IPS-18c (cell line): ENCODE data around the gene ZNF280D.

Source experiments
- H3K4me3 ChIP-seq: 2 replicates; pipeline ENCODE4 v1.7.0; 2013; ENCODE audit warnings: low read depth, mild to moderate bottlenecking, low read length, moderate library complexity; ENCODE audit not compliant: insufficient read depth
- H3K9me3 ChIP-seq: one replicate; pipeline ENCODE4 v1.6.1; 2013; ENCODE audit warnings: mild to moderate bottlenecking, low read length, moderate library complexity; ENCODE audit not compliant: control insufficient read depth, insufficient read depth

The ZNF280D gene

GRCh38 chr15:56675930-56676329, 57.4 kb downstream of the ZNF280D start:
- Histone ChIP-seq H3K4me3 (no peak overlapping the region), H3K9me3 (no peaks in the 10 kb centered on the region)

DNA sequence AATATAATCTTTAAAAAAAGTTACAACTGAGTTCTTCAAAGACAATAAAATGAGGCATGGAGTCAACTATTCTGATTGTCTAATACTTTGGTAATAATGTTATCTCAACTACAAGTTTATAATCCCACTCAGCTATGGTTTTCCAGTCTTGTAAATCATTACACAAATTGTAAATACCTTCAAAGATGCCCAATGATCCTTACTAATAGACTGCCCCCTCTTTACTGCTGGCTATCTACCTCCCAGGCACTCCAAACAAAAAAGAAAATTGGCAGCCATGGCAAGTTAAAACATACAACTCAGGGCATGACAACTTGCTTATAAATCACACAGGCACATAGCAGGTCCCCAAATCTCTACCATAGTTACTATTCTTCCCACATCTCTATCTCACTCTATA, 58.5 kb downstream of the ZNF280D start:
- H3K4me3 ChIP-seq, result no peak overlapping the region
- no peaks in the 10 kb centered on the region for H3K9me3 ChIP-seq

GRCh38 chr15:56672721-56673120, 60.6 kb downstream of the ZNF280D start:
- H3K9me3 ChIP-seq, result no peaks in the 10 kb centered on the region
- no peak overlapping the region for H3K4me3 ChIP-seq

DNA sequence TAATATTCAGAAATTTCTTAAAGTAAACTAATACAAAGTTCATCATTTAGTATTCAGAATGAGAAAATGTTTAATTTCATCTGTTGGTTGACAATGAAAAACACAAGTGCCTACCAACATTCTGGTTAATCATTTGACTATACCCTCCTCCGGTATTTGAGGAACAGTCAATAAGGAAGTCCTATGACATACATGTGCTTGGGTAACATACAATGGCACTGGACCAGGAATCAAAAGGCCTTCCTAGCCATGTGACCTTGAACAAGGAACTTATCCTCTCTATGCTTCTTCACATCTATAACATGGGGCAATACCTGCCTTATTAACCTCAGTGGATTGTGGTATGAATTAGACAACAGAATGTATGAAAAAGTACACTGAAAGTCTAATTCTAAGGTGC, 65.8 kb downstream of the ZNF280D start:
- no peaks in the 10 kb centered on the region for H3K9me3 ChIP-seq
- no peak overlapping the region for H3K4me3 ChIP-seq

DNA sequence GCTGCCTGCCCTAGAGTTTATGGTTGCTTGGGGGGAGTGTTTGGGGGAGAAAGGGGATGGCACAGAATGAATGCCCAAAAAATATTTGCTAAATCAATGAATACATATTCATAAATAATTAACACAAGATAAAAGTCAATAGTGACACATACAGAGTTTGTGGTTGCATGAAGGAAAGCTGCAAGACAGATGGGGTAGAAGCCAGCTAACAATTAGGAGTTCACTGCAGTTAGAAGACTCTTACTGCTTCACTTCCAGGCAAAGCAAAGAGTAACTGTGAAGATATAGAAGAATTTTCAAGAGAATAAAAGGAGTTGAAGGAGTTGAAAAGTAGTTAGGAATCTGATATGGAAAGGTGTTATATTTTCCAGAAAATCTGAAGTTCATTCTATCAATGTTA, 72.4 kb downstream of the ZNF280D start:
- Histone ChIP-seq H3K9me3 (no peaks in the 10 kb centered on the region), H3K4me3 (no peak overlapping the region)

DNA sequence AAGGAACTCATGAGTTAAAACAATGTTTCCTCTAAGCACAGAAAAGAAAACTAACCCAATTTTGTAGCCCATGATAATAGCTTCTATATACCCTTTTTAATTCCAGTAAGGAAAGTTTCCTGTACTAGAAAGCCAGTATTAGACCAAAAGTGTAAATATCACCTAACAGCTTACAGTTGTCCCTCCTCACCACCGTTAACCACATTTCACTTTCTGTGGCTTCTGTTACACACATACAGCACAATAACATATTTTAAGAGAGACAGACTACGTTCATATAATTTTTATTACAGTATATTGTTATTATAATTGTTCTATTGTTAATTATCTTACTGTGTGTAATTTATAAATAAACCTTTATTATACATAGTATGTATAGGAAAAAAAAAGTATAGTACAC, 74.1 kb downstream of the ZNF280D start:
- Histone ChIP-seq H3K9me3 (no peaks in the 10 kb centered on the region), H3K4me3 (no peak overlapping the region)

GRCh38 chr15:56654624-56655023, 78.7 kb downstream of the ZNF280D start:
- no peak overlapping the region for H3K4me3 ChIP-seq

GRCh38 chr15:56654216-56654615, 79.1 kb downstream of the ZNF280D start:
- H3K4me3 ChIP-seq, result no peak overlapping the region
- no peaks in the 10 kb centered on the region for H3K9me3 ChIP-seq

More at GRCh38 chr15:56654624-56655023, 78.7 kb downstream of the ZNF280D start:
- no peaks in the 10 kb centered on the region for H3K9me3 ChIP-seq

DNA sequence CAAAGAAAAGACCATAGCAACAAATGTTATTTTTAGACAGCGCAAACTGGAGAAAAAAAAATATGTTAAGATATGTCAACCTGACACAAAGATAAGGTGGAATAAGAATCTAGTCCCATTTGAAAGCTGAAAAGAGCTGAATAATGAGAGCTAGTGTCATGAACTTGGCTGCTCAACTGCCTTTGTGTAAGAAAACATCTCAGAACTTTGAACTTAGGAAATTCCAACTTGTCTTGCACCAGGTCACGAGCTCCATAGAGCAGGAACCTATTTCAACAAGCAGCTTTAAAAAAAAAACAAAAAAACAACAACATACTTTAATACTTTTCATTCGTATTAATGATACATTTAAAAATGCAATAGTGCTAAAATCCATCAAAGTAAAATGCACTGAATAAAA, 79.5 kb downstream of the ZNF280D start:
- Histone ChIP-seq H3K4me3 (no peak overlapping the region), H3K9me3 (no peaks in the 10 kb centered on the region)

DNA sequence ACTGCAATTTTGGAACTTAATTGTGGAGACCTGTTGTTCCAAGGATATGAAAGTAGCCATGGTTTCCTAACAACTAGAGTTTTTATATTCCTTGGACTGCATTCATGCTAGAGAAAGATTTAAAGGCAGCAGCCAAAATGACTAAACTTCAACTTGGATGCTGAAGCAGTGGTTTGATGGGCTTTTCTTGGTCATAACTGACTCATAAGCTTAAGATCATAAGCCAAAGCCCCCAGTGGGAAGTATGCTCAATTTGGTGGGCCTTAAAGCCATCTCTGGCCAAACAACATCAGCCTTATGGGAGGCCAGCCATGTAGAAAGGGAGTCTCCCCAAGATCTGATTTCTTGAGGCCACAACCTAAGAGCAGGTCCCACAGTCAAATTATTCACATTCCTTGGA, 80.2 kb downstream of the ZNF280D start:
- no peaks in the 10 kb centered on the region for H3K9me3 ChIP-seq
- H3K4me3 ChIP-seq, result no peak overlapping the region

DNA sequence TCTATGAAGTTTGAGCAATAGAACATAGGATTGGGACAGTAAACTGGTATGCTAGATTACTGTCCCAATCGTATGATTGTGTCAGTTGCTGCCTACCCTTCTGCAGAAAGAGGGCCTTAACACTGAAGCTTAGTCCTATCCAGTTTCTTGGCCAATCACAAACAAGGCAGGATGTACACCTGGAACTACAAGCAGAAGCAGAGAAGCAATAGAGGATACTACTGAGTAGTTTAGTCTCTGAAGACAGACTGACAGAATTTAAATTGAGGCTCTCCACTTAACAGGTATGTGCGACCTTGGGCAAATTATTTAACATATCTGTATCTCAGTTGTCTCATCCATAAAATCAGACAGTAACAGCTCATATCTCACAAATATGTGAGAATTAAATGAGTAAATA, 85.0 kb downstream of the ZNF280D start:
- no peak overlapping the region for H3K4me3 ChIP-seq
- H3K9me3 ChIP-seq, result no peaks in the 10 kb centered on the region

DNA sequence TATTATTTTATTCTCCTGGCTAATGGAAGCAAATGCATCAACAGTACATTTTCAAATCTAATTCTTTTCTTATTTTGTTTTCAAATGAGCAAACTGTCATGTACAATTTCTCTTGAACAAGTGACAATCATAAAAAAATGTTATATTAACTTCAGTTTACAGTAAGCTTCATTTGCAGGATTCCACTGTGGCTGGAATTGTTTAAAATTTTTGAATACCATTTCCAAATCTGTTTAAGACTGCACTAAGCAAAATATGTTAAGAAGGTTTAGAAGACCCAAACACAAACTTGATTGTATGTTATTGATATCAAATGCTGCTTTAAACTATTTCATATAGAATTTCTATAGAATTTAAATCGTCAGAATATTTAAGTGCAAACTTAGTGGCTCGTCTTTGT, 92.8 kb downstream of the ZNF280D start:
- H3K9me3 ChIP-seq, result no peaks in the 10 kb centered on the region
- H3K4me3 ChIP-seq, result no peak overlapping the region

DNA sequence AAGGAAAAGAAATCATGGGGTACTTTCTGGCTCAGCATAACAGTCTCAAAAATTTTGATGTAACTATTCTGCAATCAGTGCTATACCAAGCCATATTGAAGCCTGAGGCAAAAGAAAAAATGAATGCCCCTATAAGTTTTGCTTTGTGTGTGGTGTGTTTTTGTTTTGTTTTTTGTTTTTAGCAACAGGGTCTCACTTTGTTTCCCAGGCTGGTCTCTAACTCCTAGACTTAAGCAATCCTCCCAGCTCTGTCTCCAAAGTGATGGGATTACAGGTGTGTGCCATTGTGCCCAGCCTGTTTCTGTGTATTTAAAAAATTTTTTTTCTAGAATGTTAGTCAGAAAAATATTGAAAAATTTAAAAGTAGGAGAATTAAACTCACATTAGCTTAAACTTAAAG, 93.2 kb downstream of the ZNF280D start:
- H3K9me3 ChIP-seq, result no peaks in the 10 kb centered on the region

GRCh38 chr15:56639631-56640030, 93.7 kb downstream of the ZNF280D start:
- no peaks in the 10 kb centered on the region for H3K9me3 ChIP-seq

More for the DNA sequence above, 93.2 kb downstream of the ZNF280D start:
- H3K4me3 ChIP-seq, result no peak overlapping the region

GRCh38 chr15:56631765-56632164, 101.5 kb downstream of the ZNF280D start:
- Histone ChIP-seq H3K9me3 (no peaks in the 10 kb centered on the region), H3K4me3 (no peak overlapping the region)

More at GRCh38 chr15:56639631-56640030, 93.7 kb downstream of the ZNF280D start:
- H3K4me3 ChIP-seq, result no peak overlapping the region

GRCh38 chr15:56628893-56629532, 104.3 kb downstream of the ZNF280D start:
- Histone ChIP-seq H3K9me3 (no peaks in the 10 kb centered on the region), H3K4me3 (no peak overlapping the region)

- Histone ChIP-seq H3K9me3 (no peaks in the 10 kb centered on the region), H3K4me3 (no peak overlapping the region)
These were observed 113.4 kb downstream of the ZNF280D start for GRCh38 chr15:56619887-56620286.

DNA sequence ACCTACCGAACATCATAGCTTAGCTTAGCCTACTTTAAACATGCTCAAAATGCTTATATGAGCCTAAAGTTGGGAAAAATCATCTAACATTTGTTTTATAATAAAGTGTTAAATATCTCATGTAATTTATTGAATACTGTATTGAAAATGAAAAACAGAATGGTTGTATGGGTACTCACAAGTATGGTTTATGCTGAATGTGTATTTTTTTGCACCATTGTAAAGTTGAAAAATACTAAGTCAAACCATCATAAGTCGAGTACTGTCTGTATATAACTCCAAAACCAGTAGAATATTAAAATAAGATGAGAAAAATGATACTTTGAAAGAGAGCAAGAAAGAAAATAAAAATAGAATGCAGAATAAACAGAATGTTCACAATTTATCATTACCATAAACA, 115.7 kb downstream of the ZNF280D start:
- Histone ChIP-seq H3K4me3 (no peak overlapping the region), H3K9me3 (no peaks in the 10 kb centered on the region)

GRCh38 chr15:56616551-56616950, 116.8 kb downstream of the ZNF280D start:
- Histone ChIP-seq H3K9me3 (no peaks in the 10 kb centered on the region), H3K4me3 (no peak overlapping the region)
